Measurements from ENCODE around the gene IL11. TPM values are rescaled to one million over a fixed set of nuclear protein-coding genes. Genes with fewer than 3 reads are reported as not detected.

The IL11 gene
- total and polyA plus RNA-seq, 2 of the 8 experiments (the other 6 are each of a cell fraction or from before 2014, with no cell fraction given), result 1.7 to 2.8 TPM

GRCh38 chr19:55389386-55390317 is 19.4 kb upstream of the IL11 start:
- H3K4ac ChIP-seq (replicated peaks; ENCODE audit: insufficient read length, low read depth, low read length), result no peak overlapping the region
- 84% methylated on average over 21 of the region's 21 CpGs; no CpG with 5 or more reads in 1 of the 2 experiments for WGBS, 2 experiments (ENCODE audit: extremely low coverage in 1 of 2, insufficient coverage in 1 of 2, insufficient read length in 1 of 2, insufficient replicate concordance in 2 of 2, low coverage in 1 of 2, low lambda C conversion rate in 2 of 2, missing lambda C conversion rate in 1 of 2)
- no peak overlapping the region for H2BK20ac ChIP-seq (ENCODE audit: low read length)
- H2BK5ac ChIP-seq (ENCODE audit: low read depth, low read length), result peak overlapping the region; percentile 64; the same call in 1 of the 2 replicates
- peak overlapping the region; percentile 7; the same call in 1 of the 2 replicates for H4K8ac ChIP-seq (ENCODE audit: extremely low read depth, insufficient read depth, low read length)
- DNase-seq (ENCODE audit: low read depth in 1 of 2, low spot score in 2 of 2), result no peak
- peaks cover 28% of the 10 kb centered on the region for H3K79me1 ChIP-seq (ENCODE audit: low read depth, low read length)
- no peak overlapping the region for H3K18ac ChIP-seq (ENCODE audit: extremely low read depth, low read length)
- H3K9me3 ChIP-seq (ENCODE audit: insufficient read depth in 2 of 2, low read depth in 1 of 2, low read length in 1 of 2), result no peaks in the 10 kb centered on the region
- H3K27ac ChIP-seq (ENCODE audit: low read depth, low read length), result no peak overlapping the region
- H2AK5ac ChIP-seq (ENCODE audit: low read depth, low read length), result no peak overlapping the region
- no peak overlapping the region for H2BK15ac ChIP-seq (ENCODE audit: low read length)
- no peak overlapping the region for H2BK12ac ChIP-seq (ENCODE audit: low read depth, low read length)
- no peak for TF ChIP-seq NANOG (IDR thresholded peaks at IDR 0.05; ENCODE audit: insufficient read depth, low read depth, low read length, poor library complexity, severe bottlenecking)
- TF ChIP-seq CREB1 (IDR thresholded peaks at IDR 0.05), result no peak
- TF ChIP-seq POLR2A (IDR thresholded peaks at IDR 0.05; ENCODE audit: control extremely low read depth in 1 of 2, low read depth in 2 of 2, low read length in 2 of 2), result peak in 1 of 2 experiments; percentile 37; a peak in 1 of 3 replicates
- TF ChIP-seq POLR2AphosphoS5 (IDR thresholded peaks at IDR 0.05; ENCODE audit: low read depth, low read length), result peak; percentile 46
- no peak overlapping the region for H2AFZ ChIP-seq (ENCODE audit: low read length)
- peak overlapping the region in 1 of 2 experiments; percentile 95; a peak in 3 of 4 replicates for H3K4me2 ChIP-seq (ENCODE audit: insufficient read depth in 1 of 2, low read depth in 2 of 2, low read length in 2 of 2)
- H3K14ac ChIP-seq (ENCODE audit: insufficient read length), result no peak overlapping the region
- H3K23ac ChIP-seq (ENCODE audit: insufficient read length), result no peak overlapping the region
- ChIA-PET CTCF (ENCODE audit: partially characterized antibody) (interaction anchor here (0.7 to 6.1 kb wide), 7 partner anchors 13 to 247 kb away, joined by 3 to 39 read pairs (median 4); no protein-coding TSS in a partner anchor), POLR2A (ENCODE audit: partially characterized antibody) (interaction anchor here (0.6 to 26.7 kb wide), 24 partner anchors 9 to 200 kb away, joined by 3 to 874 read pairs (median 5); partner anchors contain the start of genes GARIN5B, HSPBP1, IL11 and TMEM190)
- H3K27me3 ChIP-seq (replicated peaks in 1 of 4; ENCODE audit: control insufficient read depth in 3 of 4, extremely low read depth in 1 of 4, insufficient read depth in 3 of 4, low read length in 3 of 4), result no peaks in the 10 kb centered on the region
- H3K36me3 ChIP-seq (ENCODE audit: control insufficient read depth in 2 of 4, insufficient read depth in 4 of 4, low read length in 3 of 4), result peaks cover 23 to 35% (median 26%) of the 10 kb centered on the region in 4 experiments
- H3K56ac ChIP-seq (replicated peaks; ENCODE audit: insufficient read length, low read depth, low read length), result no peak overlapping the region
- H3K23me2 ChIP-seq (ENCODE audit: low read depth, low read length), result peaks cover 13% of the 10 kb centered on the region
- no peak for FAIRE-seq
- H4K91ac ChIP-seq (replicated peaks; ENCODE audit: insufficient read length, low read length), result no peak overlapping the region
- no peak overlapping the region for H3K4me3 ChIP-seq (ENCODE audit: extremely low read depth in 1 of 4, insufficient read depth in 2 of 4, low read depth in 3 of 4, low read length in 4 of 4)
- H4K20me1 ChIP-seq (replicated peaks in 1 of 2; ENCODE audit: control insufficient read depth in 1 of 2, insufficient read depth in 2 of 2, low read length in 2 of 2), result peaks cover 25 to 45% of the 10 kb centered on the region in 2 experiments
- no peak overlapping the region for H2BK120ac ChIP-seq (replicated peaks; ENCODE audit: low read depth, low read length)
- H3K9ac ChIP-seq (replicated peaks in 1 of 4; ENCODE audit: extremely low read depth in 1 of 4, low read depth in 3 of 4, low read length in 3 of 4), result peak overlapping the region in 1 of 4 experiments; percentile 11; a peak in 3 of 7 replicates
- H3K79me2 ChIP-seq (ENCODE audit: control insufficient read depth in 1 of 2, insufficient read depth in 2 of 2, low read length in 2 of 2), result peaks cover 17 to 27% of the 10 kb centered on the region in 2 experiments; a peak in 3 of 4 replicates
- H3K4me1 ChIP-seq (replicated peaks in 1 of 4; ENCODE audit: control insufficient read depth in 3 of 4, insufficient read depth in 4 of 4, low read length in 3 of 4), result peaks cover 0 to 50% (median 40%) of the 10 kb centered on the region in 4 experiments; a peak in 6 of 7 replicates
- no peak overlapping the region for H4K5ac ChIP-seq (ENCODE audit: insufficient read length, low read depth, low read length)
